GM18502 (cell line): ENCODE results near the gene TPM1.

Source experiments
- ATAC-seq: cut with Tn5 transposase; IDR thresholded peaks from one replicate; pipeline ENCODE4 v1.9.1; 2021; ENCODE audit warnings: mild to moderate bottlenecking; ENCODE audit not compliant: unreplicated experiment, poor library complexity

The TPM1 gene

GRCh38 chr15:63052077-63052841 lies 9.7 kb downstream of the TPM1 start:
- ATAC-seq: no peak

DNA sequence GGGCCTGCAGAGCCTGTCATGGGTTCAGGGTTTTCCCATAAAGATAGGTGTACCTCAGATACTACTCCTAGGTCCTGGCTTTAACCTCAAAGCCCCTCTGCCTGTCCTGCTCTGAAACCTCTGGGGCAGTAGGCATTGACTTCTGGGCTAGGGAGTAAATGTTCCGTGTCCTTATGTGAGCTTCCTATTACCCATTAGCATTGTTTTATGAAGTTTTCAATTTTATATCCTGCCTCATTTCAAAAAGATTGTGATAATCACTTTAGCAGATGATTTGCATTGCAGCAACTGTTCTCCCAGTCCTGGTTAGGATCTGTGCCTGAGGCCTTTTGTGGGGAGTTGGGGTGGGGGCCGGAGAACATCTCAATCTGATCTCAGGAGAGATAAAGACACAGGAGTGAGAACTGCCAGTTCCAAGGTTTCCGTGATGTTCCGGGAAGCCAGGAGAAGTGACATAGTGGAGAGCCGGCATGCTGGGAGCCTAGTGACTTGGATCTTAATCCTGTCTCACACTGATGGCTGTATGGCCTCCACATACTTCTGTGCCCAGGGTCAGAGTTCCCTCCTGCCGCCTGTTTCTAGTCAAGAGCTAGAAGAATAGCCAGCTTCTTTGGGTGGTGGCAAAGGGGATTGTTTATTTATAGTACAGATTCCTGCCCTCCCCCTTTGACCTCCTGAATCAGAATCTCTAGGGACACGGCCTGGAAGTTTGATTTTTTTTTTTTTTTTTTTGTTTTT lies 10.6 kb downstream of the TPM1 start:
- ATAC-seq: no peak

- no peak for ATAC-seq
These were observed 11.7 kb downstream of the TPM1 start for GRCh38 chr15:63054281-63054683.

- no peak for ATAC-seq
These were observed 12.4 kb downstream of the TPM1 start for GRCh38 chr15:63054985-63055384.

DNA sequence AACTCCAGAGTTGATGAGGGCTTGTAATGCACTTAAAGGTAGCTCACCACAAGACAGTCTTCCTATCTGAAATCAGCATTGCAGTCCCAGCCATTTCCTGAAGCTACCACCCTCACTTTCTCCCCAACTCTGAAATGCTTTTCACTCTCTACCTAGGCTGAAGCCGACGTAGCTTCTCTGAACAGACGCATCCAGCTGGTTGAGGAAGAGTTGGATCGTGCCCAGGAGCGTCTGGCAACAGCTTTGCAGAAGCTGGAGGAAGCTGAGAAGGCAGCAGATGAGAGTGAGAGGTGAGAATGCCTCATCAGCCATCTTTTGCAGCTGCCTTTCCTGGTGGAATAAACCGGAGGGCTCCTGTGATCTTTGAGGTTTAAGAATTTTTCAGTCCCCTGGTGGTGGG lies 14.3 kb downstream of the TPM1 start:
- ATAC-seq: no peak

- no peak for ATAC-seq
These were observed 15.2 kb downstream of the TPM1 start for GRCh38 chr15:63057468-63058345.

- ATAC-seq: no peak
These were observed 16.5 kb downstream of the TPM1 start for GRCh38 chr15:63059075-63059474.

DNA sequence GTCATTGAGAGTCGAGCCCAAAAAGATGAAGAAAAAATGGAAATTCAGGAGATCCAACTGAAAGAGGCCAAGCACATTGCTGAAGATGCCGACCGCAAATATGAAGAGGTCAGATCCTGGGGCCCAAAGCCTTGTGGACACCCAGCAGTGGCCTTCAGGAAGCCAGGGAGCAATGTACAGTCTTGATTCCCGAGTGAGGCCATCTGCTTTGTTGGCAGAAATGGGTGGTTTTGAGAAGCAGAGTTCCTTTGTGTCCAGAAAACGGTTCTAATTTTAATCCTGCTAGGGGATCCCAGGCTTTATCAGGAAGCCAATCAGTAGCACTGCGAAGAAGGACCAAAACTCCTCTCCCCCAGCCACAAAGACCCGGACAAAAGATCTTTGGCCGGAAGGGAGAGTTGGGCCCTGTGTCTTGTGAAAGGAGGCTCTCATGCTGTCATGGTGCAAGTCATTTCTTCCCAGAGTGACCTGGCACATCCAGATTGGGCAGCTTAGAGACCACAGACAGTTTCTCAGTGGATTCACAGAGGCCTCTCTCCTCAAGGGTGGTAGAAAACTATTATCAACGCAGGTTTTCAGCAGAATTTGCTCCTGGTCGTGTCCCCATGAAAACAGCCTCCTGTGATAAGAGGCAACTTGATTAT lies 17.1 kb downstream of the TPM1 start:
- no peak for ATAC-seq

DNA sequence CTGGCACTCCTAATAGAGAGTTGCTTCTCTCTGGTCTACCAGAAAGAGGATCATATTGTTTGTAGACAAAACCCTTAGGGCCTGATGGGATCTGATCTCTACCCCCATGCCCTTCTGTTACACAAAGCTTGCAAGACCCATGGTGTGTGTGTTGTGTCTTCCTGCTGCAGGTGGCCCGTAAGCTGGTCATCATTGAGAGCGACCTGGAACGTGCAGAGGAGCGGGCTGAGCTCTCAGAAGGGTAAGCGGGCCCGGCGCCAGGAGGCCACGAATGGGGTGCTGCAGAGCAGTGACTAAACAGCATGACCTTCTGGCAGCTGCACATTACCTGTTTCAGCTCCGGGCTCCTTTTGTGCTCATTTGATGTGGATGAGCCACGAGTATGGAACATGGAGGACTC lies 18.2 kb downstream of the TPM1 start:
- no peak for ATAC-seq

DNA sequence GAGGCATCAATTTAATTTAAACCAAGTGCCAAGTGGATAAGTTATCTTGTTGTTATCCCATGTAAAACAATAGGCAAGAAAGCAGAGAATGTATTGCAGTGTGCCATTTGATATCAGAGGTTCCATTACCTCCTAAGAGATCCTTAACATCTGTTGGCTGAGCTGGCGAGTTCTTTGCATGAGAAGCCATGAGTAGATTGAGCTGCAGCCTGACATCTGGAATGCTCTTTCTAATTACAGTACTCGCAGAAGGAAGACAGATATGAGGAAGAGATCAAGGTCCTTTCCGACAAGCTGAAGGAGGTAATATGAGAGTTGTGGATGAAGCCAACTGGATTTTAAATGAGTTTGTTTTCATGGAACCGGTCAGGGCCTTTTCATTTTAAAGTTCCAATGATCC lies 19.4 kb downstream of the TPM1 start:
- ATAC-seq: no peak

DNA sequence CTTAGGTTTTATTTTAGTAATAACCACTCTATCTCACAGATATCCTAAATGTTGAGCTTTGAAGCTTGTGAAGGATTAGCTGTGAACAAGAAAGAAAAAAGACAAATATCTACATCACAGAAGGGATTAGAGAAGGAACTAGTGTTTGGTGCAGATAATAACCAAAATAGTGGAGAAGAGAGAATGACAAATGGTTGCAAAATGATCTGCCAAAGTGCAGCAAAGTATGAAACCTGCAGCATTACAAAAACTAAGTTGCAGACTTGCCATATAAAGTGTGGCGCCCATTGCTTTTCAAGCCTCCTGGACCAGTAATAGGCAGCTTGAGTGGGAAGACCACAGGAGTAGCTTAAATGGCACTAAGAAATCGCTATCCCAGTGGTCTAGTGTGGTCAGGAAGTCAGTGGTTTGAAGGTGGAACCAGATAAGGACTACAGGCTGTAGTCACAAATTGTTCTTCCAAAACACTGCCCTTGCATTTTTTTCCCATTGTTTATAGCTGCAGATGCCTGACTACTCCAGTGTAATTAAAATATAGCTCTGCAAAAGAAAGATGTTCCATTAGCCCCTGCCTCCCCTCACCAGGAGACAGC lies 20.7 kb downstream of the TPM1 start:
- ATAC-seq: no peak

DNA sequence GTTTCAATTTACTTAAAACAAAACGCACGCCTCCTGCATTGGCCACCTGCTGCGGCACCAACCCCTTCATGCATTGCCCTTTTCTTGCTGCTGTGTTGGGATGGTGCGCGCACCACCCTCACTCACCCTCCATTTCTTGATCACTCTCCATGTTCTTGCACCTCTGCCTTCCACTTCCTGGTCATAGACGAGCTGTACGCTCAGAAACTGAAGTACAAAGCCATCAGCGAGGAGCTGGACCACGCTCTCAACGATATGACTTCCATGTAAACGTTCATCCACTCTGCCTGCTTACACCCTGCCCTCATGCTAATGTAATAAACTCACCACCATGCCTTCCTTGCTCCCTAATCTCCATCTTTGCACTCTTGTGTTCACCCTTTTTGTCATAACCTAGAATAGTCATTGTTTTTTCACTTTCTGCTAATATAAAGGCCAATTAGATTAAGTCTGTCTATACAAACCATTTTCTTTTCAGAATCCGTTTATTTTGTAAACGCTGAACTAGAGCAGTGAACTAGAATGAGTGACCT lies 21.4 kb downstream of the TPM1 start:
- no peak for ATAC-seq

DNA sequence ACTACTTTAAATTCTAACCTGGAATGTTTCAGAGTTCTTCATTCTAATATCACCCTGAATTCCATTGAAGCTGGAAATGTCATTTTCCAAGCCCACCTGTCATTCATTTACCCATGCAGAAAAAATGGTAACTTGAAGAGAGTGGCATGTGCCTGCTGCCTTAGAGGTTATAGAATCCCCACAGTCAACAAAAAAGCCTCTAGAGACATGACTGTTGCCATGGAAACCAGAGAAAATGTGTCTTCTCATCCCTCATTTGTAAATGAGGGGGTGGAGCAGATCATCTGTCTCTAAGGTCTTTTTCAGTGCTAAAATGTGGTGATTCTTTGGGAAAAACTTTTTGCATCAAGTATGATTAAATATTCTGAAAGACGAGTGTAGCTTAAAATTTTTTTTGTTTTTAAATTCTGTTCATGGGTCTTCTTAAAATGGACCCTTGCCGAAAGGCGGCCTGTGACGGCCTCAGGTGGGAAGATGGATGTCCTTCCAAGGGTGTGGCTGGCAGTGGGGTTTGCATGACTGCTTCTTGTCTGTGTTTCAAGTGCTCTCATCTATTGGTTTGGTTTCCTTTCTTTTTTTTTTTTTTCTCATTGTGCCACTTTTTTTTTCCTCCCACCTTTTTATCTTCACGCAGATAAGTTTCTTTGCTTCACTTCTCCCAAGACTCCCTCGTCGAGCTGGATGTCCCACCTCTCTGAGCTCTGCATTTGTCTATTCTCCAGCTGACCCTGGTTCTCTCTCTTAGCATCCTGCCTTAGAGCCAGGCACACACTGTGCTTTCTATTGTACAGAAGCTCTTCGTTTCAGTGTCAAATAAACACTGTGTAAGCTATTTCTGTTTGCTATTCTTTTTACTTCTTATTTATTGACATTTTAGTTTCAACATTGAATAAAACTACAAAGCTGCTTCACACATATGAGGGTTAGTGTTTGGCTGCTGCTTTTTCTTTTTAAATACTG lies 23.0 kb downstream of the TPM1 start:
- no peak for ATAC-seq

GRCh38 chr15:63066272-63066671 lies 23.7 kb downstream of the TPM1 start:
- no peak for ATAC-seq

- ATAC-seq: no peak
These were observed 24.8 kb downstream of the TPM1 start for GRCh38 chr15:63067306-63067705.

DNA sequence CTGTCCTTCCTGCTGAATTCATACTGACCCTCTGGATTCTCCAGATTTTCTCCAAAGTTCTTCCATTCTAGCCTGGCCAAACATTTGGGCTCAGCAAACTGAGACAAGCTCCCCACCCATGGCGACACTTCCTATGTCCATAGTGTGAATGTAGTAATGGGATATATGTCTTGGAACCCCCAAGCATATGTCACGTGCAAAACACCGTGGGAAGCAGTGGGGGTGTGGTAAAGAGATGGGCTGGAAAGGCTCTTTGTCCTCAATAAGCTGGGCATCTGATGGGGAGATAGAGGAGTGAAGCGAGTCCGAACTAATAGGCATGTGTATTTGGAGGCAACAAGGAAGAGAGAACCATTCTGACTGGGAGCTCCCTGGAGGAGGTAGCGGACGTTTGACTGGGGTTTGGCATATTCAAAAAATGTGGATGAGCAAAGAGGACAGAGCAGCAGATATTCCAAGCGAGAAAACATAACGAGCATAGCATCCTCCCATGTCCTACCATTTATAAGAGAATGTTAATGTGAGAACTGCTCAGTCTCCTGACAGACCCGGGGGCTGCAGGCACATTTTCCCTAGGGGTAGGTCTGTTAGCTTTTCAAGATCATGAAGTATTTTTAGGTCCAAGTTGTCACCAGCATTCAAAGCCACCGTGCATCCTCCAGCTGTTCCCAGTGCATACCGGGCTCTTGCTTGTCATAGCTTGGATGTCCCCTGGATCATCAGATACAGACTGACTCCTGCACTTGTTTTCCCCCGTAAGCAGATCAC lies 25.6 kb downstream of the TPM1 start:
- no peak for ATAC-seq

DNA sequence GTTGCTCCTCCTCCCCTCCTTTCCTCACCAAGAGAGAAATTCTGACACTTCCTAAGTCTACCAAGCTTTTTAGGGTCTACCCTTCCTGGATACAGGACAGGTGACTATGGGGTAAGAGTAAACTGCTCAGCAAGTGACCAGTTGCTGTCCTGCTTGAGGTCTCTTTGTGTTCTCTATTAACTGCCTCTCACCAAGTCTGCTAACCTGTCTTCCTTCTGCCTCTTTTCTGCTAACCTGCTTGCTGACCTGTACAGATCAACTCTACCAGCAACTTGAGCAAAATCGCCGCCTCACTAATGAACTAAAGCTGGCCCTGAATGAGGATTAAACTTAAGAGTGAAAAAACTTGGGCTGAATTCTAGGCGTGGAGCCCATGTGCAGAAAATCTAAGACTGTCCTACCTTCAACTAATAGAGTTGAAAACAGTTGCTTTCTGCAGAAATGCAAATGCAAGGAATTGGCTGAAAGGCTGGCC lies 27.1 kb downstream of the TPM1 start:
- ATAC-seq: no peak

DNA sequence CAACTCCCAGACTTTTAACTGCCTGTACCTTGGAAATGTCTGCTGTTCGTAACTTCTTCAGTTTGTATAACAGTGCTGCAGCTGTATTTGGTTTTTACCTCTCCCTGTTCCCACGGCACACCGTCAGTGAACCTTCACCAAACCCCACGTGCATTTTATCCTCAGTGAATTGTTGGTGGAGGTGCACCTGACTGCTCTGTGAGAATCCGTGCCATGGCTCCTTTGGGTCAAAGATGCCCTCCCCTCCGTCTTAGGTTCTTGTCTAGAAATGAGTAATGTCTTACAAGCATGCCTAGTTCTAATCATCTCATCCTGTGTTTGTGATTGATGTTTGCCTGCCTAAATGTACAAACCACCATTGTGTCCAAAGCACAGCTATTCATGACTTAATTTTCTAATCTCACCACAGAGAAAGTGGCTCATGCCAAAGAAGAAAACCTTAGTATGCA lies 28.2 kb downstream of the TPM1 start:
- no peak for ATAC-seq
